HepG2 (cell line): ENCODE measurements around the gene ITPRIP. TPM values are rescaled to one million over a fixed set of nuclear protein-coding genes. Genes with fewer than 3 reads are reported as not detected.

ENCODE experiments used
- BORCS8-MEF2B ChIP-seq: sonication (generic); formaldehyde crosslinking; IDR thresholded peaks from 2 replicates; pipeline ENCODE4 v1.8.0; 2022; ENCODE audit warnings: mild to moderate bottlenecking, missing genetic modification reagents
- HIVEP1 ChIP-seq: sonication (generic); formaldehyde crosslinking; IDR thresholded peaks from 2 replicates; pipeline ENCODE4 v1.4.0; 2020; ENCODE audit warnings: mild to moderate bottlenecking, missing genetic modification reagents
- KAT2B ChIP-seq: fragments of 150-350 bp; IDR thresholded peaks from 2 replicates; pipeline ENCODE4 v1.6.1; 2014; ENCODE audit warnings: low read depth, low read length, borderline replicate concordance
- KLF13 ChIP-seq: sonication (generic); formaldehyde crosslinking; IDR thresholded peaks from 2 replicates; pipeline ENCODE4 v1.4.0; 2020; ENCODE audit warnings: mild to moderate bottlenecking, missing genetic modification reagents
- NRL ChIP-seq: sonication (generic); formaldehyde crosslinking; IDR thresholded peaks from 2 replicates; pipeline ENCODE4 v1.5.0; 2020; ENCODE audit warnings: missing genetic modification reagents, mild to moderate bottlenecking, moderate library complexity, borderline replicate concordance
- RBM39 ChIP-seq: fragments of 200-400 bp; formaldehyde crosslinking; IDR thresholded peaks from one replicate; pipeline ENCODE4 v1.6.1; 2018; ENCODE audit warnings: antibody characterized with exemption, mild to moderate bottlenecking, low read depth, low read length; ENCODE audit not compliant: poor library complexity, severe bottlenecking
- SKI ChIP-seq: fragments of 450-650 bp; IDR thresholded peaks from one replicate; pipeline ENCODE4 v1.6.1; 2018; ENCODE audit warnings: mild to moderate bottlenecking; ENCODE audit not compliant: partially characterized antibody
- TOPORS ChIP-seq: sonication (generic); formaldehyde crosslinking; IDR thresholded peaks from 2 replicates; pipeline ENCODE4 v1.8.0; 2023; ENCODE audit warnings: mild to moderate bottlenecking, missing genetic modification reagents
- ZHX2 ChIP-seq, 2 experiments: sonication (generic) in 1 of 2; formaldehyde crosslinking in 1 of 2; IDR thresholded peaks; 2 replicates each; pipeline versions ENCODE4 v1.6.1 to v1.9.0; 2014 to 2022; ENCODE audit warnings: antibody characterized with exemption in 1 of 2, borderline replicate concordance in 1 of 2, inconsistent platforms in 1 of 2, low read depth in 1 of 2, missing genetic modification reagents in 1 of 2
- ZNF180 ChIP-seq: sonication (generic); formaldehyde crosslinking; IDR thresholded peaks from 2 replicates; pipeline ENCODE4 v1.4.0; 2020; ENCODE audit warnings: low read depth, missing genetic modification reagents, borderline replicate concordance
- ZNF33A ChIP-seq: sonication (generic); formaldehyde crosslinking; IDR thresholded peaks from 2 replicates; pipeline ENCODE4 v1.5.1; 2020; ENCODE audit warnings: missing genetic modification reagents, mild to moderate bottlenecking, moderate library complexity, borderline replicate concordance
- ZNF354B ChIP-seq: sonication (generic); formaldehyde crosslinking; IDR thresholded peaks from 2 replicates; pipeline ENCODE4 v1.8.0; 2022; ENCODE audit warnings: mild to moderate bottlenecking, missing genetic modification reagents
- ZNF501 ChIP-seq: sonication (generic); formaldehyde crosslinking; IDR thresholded peaks from 2 replicates; pipeline ENCODE4 v1.5.1; 2020; ENCODE audit warnings: mild to moderate bottlenecking, moderate library complexity, missing genetic modification reagents
- ZNF709 ChIP-seq: sonication (generic); formaldehyde crosslinking; IDR thresholded peaks from 2 replicates; pipeline ENCODE4 v1.5.0; 2020; ENCODE audit warnings: mild to moderate bottlenecking, missing genetic modification reagents
- polyA plus RNA-seq, 8 experiments: library from polyadenylated mRNA; depleted of rRNA in 3 of 8; stranded (reverse) in 7 of 8; unstranded in 1 of 8; fragments of >200 nt; fragmentation: Illumina TruSeq in 4 of 8; extraction: Trizol in 4 of 8; gene quantifications; 2 replicates each; pipeline versions ENCODE4 v1.2.1 to v1.2.3, GENCODE V29; 2011 to 2016; ENCODE audit warnings: low read depth in 4 of 8, missing spikeins in 1 of 8, mixed read lengths in 1 of 8; ENCODE audit not compliant: insufficient read depth in 1 of 8
- total RNA-seq, 5 experiments: library from RNA; depleted of rRNA; stranded (reverse); fragments of >200 nt; fragmentation: Illumina TruSeq; extraction: Trizol; gene quantifications; 2 replicates each; pipeline ENCODE4 v1.2.3, GENCODE V29; 2016; ENCODE audit warnings: low read depth in 1 of 5
- TF ChIP-seq, protein P1 (sequence below): sonication (generic); formaldehyde crosslinking; IDR thresholded peaks from 2 replicates; pipeline ENCODE4 v1.5.1; 2020; ENCODE audit warnings: mild to moderate bottlenecking, missing genetic modification reagents, borderline replicate concordance
- TF ChIP-seq, protein P2 (sequence below): sonication (generic); formaldehyde crosslinking; IDR thresholded peaks from 2 replicates; pipeline ENCODE4 v1.8.1; 2023; ENCODE audit warnings: mild to moderate bottlenecking, missing genetic modification reagents

Gene ITPRIP
- total and polyA plus RNA-seq, 2 of the 13 experiments (the other 11 are each of a cell fraction or from before 2014, with no cell fraction given) = 1.00 to 2.8 TPM

- TF ChIP-seq HIVEP1 = no peak
- peak; percentile 30 for TF ChIP-seq RBM39
- TF ChIP-seq KAT2B = no peak
- TF ChIP-seq NRL = peak; percentile 93; the same call in 1 of the 2 replicates
- no peak for TF ChIP-seq ZHX2 (IDR thresholded peaks at IDR 0.05; ENCODE audit: low read depth)
- no peak for TF ChIP-seq ZHX2 (CRISPR knock-in tag; IDR thresholded peaks at IDR 0.05; ENCODE audit: borderline replicate concordance)
- TF ChIP-seq, protein P1, sequence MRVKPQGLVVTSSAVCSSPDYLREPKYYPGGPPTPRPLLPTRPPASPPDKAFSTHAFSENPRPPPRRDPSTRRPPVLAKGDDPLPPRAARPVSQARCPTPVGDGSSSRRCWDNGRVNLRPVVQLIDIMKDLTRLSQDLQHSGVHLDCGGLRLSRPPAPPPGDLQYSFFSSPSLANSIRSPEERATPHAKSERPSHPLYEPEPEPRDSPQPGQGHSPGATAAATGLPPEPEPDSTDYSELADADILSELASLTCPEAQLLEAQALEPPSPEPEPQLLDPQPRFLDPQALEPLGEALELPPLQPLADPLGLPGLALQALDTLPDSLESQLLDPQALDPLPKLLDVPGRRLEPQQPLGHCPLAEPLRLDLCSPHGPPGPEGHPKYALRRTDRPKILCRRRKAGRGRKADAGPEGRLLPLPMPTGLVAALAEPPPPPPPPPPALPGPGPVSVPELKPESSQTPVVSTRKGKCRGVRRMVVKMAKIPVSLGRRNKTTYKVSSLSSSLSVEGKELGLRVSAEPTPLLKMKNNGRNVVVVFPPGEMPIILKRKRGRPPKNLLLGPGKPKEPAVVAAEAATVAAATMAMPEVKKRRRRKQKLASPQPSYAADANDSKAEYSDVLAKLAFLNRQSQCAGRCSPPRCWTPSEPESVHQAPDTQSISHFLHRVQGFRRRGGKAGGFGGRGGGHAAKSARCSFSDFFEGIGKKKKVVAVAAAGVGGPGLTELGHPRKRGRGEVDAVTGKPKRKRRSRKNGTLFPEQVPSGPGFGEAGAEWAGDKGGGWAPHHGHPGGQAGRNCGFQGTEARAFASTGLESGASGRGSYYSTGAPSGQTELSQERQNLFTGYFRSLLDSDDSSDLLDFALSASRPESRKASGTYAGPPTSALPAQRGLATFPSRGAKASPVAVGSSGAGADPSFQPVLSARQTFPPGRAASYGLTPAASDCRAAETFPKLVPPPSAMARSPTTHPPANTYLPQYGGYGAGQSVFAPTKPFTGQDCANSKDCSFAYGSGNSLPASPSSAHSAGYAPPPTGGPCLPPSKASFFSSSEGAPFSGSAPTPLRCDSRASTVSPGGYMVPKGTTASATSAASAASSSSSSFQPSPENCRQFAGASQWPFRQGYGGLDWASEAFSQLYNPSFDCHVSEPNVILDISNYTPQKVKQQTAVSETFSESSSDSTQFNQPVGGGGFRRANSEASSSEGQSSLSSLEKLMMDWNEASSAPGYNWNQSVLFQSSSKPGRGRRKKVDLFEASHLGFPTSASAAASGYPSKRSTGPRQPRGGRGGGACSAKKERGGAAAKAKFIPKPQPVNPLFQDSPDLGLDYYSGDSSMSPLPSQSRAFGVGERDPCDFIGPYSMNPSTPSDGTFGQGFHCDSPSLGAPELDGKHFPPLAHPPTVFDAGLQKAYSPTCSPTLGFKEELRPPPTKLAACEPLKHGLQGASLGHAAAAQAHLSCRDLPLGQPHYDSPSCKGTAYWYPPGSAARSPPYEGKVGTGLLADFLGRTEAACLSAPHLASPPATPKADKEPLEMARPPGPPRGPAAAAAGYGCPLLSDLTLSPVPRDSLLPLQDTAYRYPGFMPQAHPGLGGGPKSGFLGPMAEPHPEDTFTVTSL (CRISPR knock-in tag) = no peak
- TF ChIP-seq ZNF354B (CRISPR knock-in tag) = no peak
- TF ChIP-seq BORCS8-MEF2B = 0 out of 2 replicates have a peak, but pooled peaks have one; percentile 23
- TF ChIP-seq TOPORS (CRISPR knock-in tag) = peak; percentile 77; the same call in 1 of the 2 replicates
- no peak for TF ChIP-seq SKI
- no peak for TF ChIP-seq ZNF33A (CRISPR knock-in tag)
- 0 out of 2 replicates have a peak, but pooled peaks have one; percentile 41 for TF ChIP-seq ZNF709
- TF ChIP-seq, protein P2, sequence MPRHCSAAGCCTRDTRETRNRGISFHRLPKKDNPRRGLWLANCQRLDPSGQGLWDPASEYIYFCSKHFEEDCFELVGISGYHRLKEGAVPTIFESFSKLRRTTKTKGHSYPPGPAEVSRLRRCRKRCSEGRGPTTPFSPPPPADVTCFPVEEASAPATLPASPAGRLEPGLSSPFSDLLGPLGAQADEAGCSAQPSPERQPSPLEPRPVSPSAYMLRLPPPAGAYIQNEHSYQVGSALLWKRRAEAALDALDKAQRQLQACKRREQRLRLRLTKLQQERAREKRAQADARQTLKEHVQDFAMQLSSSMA = no peak
- TF ChIP-seq ZNF180 (CRISPR knock-in tag) = no peak
- TF ChIP-seq KLF13 (CRISPR knock-in tag) = no peak
- TF ChIP-seq ZNF501 (CRISPR knock-in tag) = no peak
These were observed at the start of gene ITPRIP (continued) for GRCh38 chr10:104337985-104338735.
